Measurements from ENCODE around the gene RNF20.

The RNF20 gene

GRCh38 chr9:101495810-101496209 lies 37.8 kb upstream of the RNF20 start:
- H3K36me3 ChIP-seq (ENCODE audit: low read length) = no peaks in the 10 kb centered on the region
- H3K79me2 ChIP-seq (ENCODE audit: insufficient read depth, low read length) = no peaks in the 10 kb centered on the region
- TF ChIP-seq EZH2phosphoT487 (conservative IDR thresholded peaks at IDR 0.05; ENCODE audit: low read length) (no peak), CTCF (IDR thresholded peaks at IDR 0.05; ENCODE audit: insufficient read depth, low read length, poor library complexity, severe bottlenecking) (no peak)
- H4K20me1 ChIP-seq (ENCODE audit: low read depth, low read length) = no peaks in the 10 kb centered on the region
- H3K9me3 ChIP-seq (ENCODE audit: insufficient read depth, low read length) = no peaks in the 10 kb centered on the region
- no peak overlapping the region for H3K9ac ChIP-seq (ENCODE audit: low read length)
- H3K9me2 ChIP-seq (replicated peaks; ENCODE audit: insufficient read depth, low read length) = no peaks in the 10 kb centered on the region
- no peak overlapping the region for H3K4me3 ChIP-seq (ENCODE audit: insufficient read depth, low read length, poor library complexity, severe bottlenecking)
- H3F3A ChIP-seq (ENCODE audit: insufficient read depth) = no peaks in the 10 kb centered on the region
- H3K4me2 ChIP-seq (ENCODE audit: low read depth, low read length, poor library complexity, severe bottlenecking) = no peak overlapping the region
- H2AFZ ChIP-seq (ENCODE audit: low read depth, low read length, severe bottlenecking) = no peak overlapping the region
- no peak overlapping the region for H3K27ac ChIP-seq (ENCODE audit: low read depth, low read length)
- H3K27me3 ChIP-seq (ENCODE audit: low read length) = no peaks in the 10 kb centered on the region

- Histone ChIP-seq H3F3A (ENCODE audit: insufficient read depth) (no peaks in the 10 kb centered on the region), H3K27ac (ENCODE audit: low read depth, low read length) (no peak overlapping the region), H3K4me3 (ENCODE audit: insufficient read depth, low read length, poor library complexity, severe bottlenecking) (no peak overlapping the region), H3K27me3 (ENCODE audit: low read length) (no peaks in the 10 kb centered on the region), H3K9ac (ENCODE audit: low read length) (no peak overlapping the region), H3K9me2 (replicated peaks; ENCODE audit: insufficient read depth, low read length) (no peaks in the 10 kb centered on the region), H3K79me2 (ENCODE audit: insufficient read depth, low read length) (no peaks in the 10 kb centered on the region), H2AFZ (ENCODE audit: low read depth, low read length, severe bottlenecking) (no peak overlapping the region), H3K9me3 (ENCODE audit: insufficient read depth, low read length) (no peaks in the 10 kb centered on the region), H4K20me1 (ENCODE audit: low read depth, low read length) (no peaks in the 10 kb centered on the region), H3K4me2 (ENCODE audit: low read depth, low read length, poor library complexity, severe bottlenecking) (no peak overlapping the region), H3K36me3 (ENCODE audit: low read length) (no peaks in the 10 kb centered on the region)
- TF ChIP-seq CTCF (IDR thresholded peaks at IDR 0.05; ENCODE audit: insufficient read depth, low read length, poor library complexity, severe bottlenecking) = no peak
- TF ChIP-seq EZH2phosphoT487 (conservative IDR thresholded peaks at IDR 0.05; ENCODE audit: low read length) = no peak
These were observed 35.3 kb upstream of the RNF20 start for GRCh38 chr9:101498323-101498722.

GRCh38 chr9:101504188-101504587 lies 29.5 kb upstream of the RNF20 start:
- Histone ChIP-seq H3K27me3 (ENCODE audit: low read length) (no peaks in the 10 kb centered on the region), H4K20me1 (ENCODE audit: low read depth, low read length) (no peaks in the 10 kb centered on the region), H3K36me3 (ENCODE audit: low read length) (no peaks in the 10 kb centered on the region), H3K9me2 (replicated peaks; ENCODE audit: insufficient read depth, low read length) (no peaks in the 10 kb centered on the region), H3K9me3 (ENCODE audit: insufficient read depth, low read length) (no peaks in the 10 kb centered on the region), H3K79me2 (ENCODE audit: insufficient read depth, low read length) (no peaks in the 10 kb centered on the region), H3K4me3 (ENCODE audit: insufficient read depth, low read length, poor library complexity, severe bottlenecking) (no peak overlapping the region), H3K27ac (ENCODE audit: low read depth, low read length) (no peak overlapping the region), H3F3A (ENCODE audit: insufficient read depth) (no peaks in the 10 kb centered on the region), H3K4me2 (ENCODE audit: low read depth, low read length, poor library complexity, severe bottlenecking) (no peak overlapping the region), H2AFZ (ENCODE audit: low read depth, low read length, severe bottlenecking) (no peak overlapping the region), H3K9ac (ENCODE audit: low read length) (no peak overlapping the region)
- TF ChIP-seq CTCF (IDR thresholded peaks at IDR 0.05; ENCODE audit: insufficient read depth, low read length, poor library complexity, severe bottlenecking) = no peak
- TF ChIP-seq EZH2phosphoT487 (conservative IDR thresholded peaks at IDR 0.05; ENCODE audit: low read length) = no peak

All from SU-DHL-6 (cell line).